Glomerular visceral epithelial cell (primary cell): ENCODE measurements around the gene LSM2.
"Not testable (repeated sequence)": the region's sequence is repeated elsewhere in the genome, so short reads cannot be mapped to it uniquely, and the experiment has no call there.

Experiments
- DNase-seq: peaks from one replicate; pipeline ENCODE4 v3.0.0-alpha.2; 2016; ENCODE audit errors: extremely low spot score

The LSM2 gene

GRCh38 chr6:31806470-31807272 lies at the start of gene LSM2:
LSM2 (minus strand) TSS chr6:31806966; CDS start chr6:31806757, 209 bp downstream.
- DNase-seq: peak; percentile 99

GRCh38 chr6:31851980-31852718 lies 45.4 kb upstream of the LSM2 start:
- not testable (repeated sequence) for DNase-seq

- peak; percentile 71 for DNase-seq
Measured at GRCh38 chr6:31851485-31851832, 44.7 kb upstream of the LSM2 start.

- DNase-seq: no peak
Measured at GRCh38 chr6:31850765-31851484, 44.2 kb upstream of the LSM2 start.

GRCh38 chr6:31847276-31847978 lies 40.7 kb upstream of the LSM2 start:
- no peak for DNase-seq

- no peak for DNase-seq
Measured at GRCh38 chr6:31844507-31844906, 37.7 kb upstream of the LSM2 start.

- no peak for DNase-seq
Measured at GRCh38 chr6:31842053-31842452, 35.3 kb upstream of the LSM2 start.

- DNase-seq: not testable (repeated sequence)
Measured at GRCh38 chr6:31839779-31840126, 33.0 kb upstream of the LSM2 start.

- DNase-seq: no peak
Measured at GRCh38 chr6:31838968-31839367, 32.2 kb upstream of the LSM2 start.

- DNase-seq: not testable (repeated sequence)
Measured at GRCh38 chr6:31838114-31838553, 31.4 kb upstream of the LSM2 start.

GRCh38 chr6:31837369-31838113 lies 30.8 kb upstream of the LSM2 start:
- no peak for DNase-seq

- DNase-seq: no peak
Measured at GRCh38 chr6:31836474-31837368, 30.0 kb upstream of the LSM2 start.

GRCh38 chr6:31836047-31836473 lies 29.3 kb upstream of the LSM2 start:
- no peak for DNase-seq

- peak; percentile 88 for DNase-seq
Measured at GRCh38 chr6:31834367-31835250, 27.8 kb upstream of the LSM2 start.

- no peak for DNase-seq
Measured at GRCh38 chr6:31831350-31832215, 24.8 kb upstream of the LSM2 start.

- DNase-seq: no peak
Measured at GRCh38 chr6:31830886-31831335, 24.1 kb upstream of the LSM2 start.

- peak; percentile 46 for DNase-seq
Measured at GRCh38 chr6:31829633-31830283, 23.0 kb upstream of the LSM2 start.
